Fibroblast of lung (primary cell): ENCODE measurements around the gene TTLL11. TPM values are rescaled to one million over a fixed set of nuclear protein-coding genes. Genes with fewer than 3 reads are reported as not detected.

Experiments
- DNase-seq, 2 donors: peaks; one replicate each; pipeline versions ENCODE4 v3.0.0 to v3.0.0-alpha.2; 2010; ENCODE audit warnings: low read depth in 2 of 2
- H2AFZ ChIP-seq: 2 replicates; pipeline ENCODE4 v1.5.1; 2012; ENCODE audit warnings: low read length, control low read depth, inconsistent platforms
- H3K27ac ChIP-seq: 2 replicates; pipeline ENCODE4 v1.5.1; 2011; ENCODE audit warnings: low read length, control low read depth; ENCODE audit not compliant: insufficient read depth
- H3K27me3 ChIP-seq: 2 replicates; pipeline ENCODE4 v1.5.1; 2011; ENCODE audit warnings: mild to moderate bottlenecking, low read length; ENCODE audit not compliant: control insufficient read depth, insufficient read depth
- H3K36me3 ChIP-seq: 2 replicates; pipeline ENCODE4 v1.5.1; 2011; ENCODE audit warnings: low read length; ENCODE audit not compliant: control insufficient read depth, insufficient read depth
- H3K4me1 ChIP-seq: 2 replicates; pipeline ENCODE4 v1.5.1; 2011; ENCODE audit warnings: low read length; ENCODE audit not compliant: control insufficient read depth, insufficient read depth; ENCODE audit errors: extremely low read depth
- H3K4me2 ChIP-seq: 2 replicates; pipeline ENCODE4 v1.5.1; 2011; ENCODE audit warnings: low read length, control low read depth; ENCODE audit not compliant: insufficient read depth; ENCODE audit errors: extremely low read depth
- H3K4me3 ChIP-seq, 4 experiments: fragments of 200-600 bp in 1 of 4; sonication (generic) in 1 of 4; replicated peaks in 1 of 4; 2 replicates each; pipeline ENCODE4 v1.5.1; 2011 to 2016; ENCODE audit warnings: low read length in 4 of 4, low read depth in 3 of 4, mild to moderate bottlenecking in 3 of 4, control low read depth in 2 of 4, inconsistent platforms in 1 of 4, mixed read lengths in 1 of 4; ENCODE audit not compliant: insufficient read depth in 1 of 4; ENCODE audit errors: control extremely low read depth in 1 of 4
- H3K79me2 ChIP-seq: 2 replicates; pipeline ENCODE4 v1.5.1; 2012; ENCODE audit warnings: mild to moderate bottlenecking, low read length, inconsistent platforms; ENCODE audit not compliant: control insufficient read depth, insufficient read depth
- H3K9ac ChIP-seq: 2 replicates; pipeline ENCODE4 v1.5.1; 2011; ENCODE audit warnings: mild to moderate bottlenecking, low read length, control low read depth; ENCODE audit not compliant: insufficient read depth
- H3K9me3 ChIP-seq: 2 replicates; pipeline ENCODE4 v1.5.1; 2012; ENCODE audit warnings: low read depth, low read length; ENCODE audit not compliant: control insufficient read depth, insufficient read depth
- H4K20me1 ChIP-seq: 2 replicates; pipeline ENCODE4 v1.5.1; 2011; ENCODE audit warnings: low read length; ENCODE audit not compliant: control insufficient read depth, insufficient read depth; ENCODE audit errors: extremely low read depth
- EZH2 ChIP-seq: IDR thresholded peaks from 2 replicates; pipeline ENCODE4 v1.5.1; 2012; ENCODE audit warnings: low read length, control low read depth, mild to moderate bottlenecking; ENCODE audit errors: missing control alignments
- polyA plus RNA-seq, 2 donors: library from polyadenylated mRNA; depleted of rRNA in 1 of 2; stranded (reverse) in 1 of 2; unstranded in 1 of 2; fragments of >200 nt; gene quantifications; 2 replicates each; pipeline ENCODE4 v1.2.1, GENCODE V29; 2011 to 2012; ENCODE audit warnings: missing spikeins in 1 of 2
- total RNA-seq: library from RNA; depleted of rRNA; stranded (reverse); fragments of >200 nt; gene quantifications from 2 replicates; pipeline ENCODE4 v1.2.1, GENCODE V29; 2014
- TF ChIP-seq, protein P1 (sequence below), 2 donors: IDR thresholded peaks in 1 of 2; conservative IDR thresholded peaks in 1 of 2; 1 replicate in 1 of 2; 2 replicates in 1 of 2; pipeline ENCODE4 v1.5.1; 2011 to 2012; ENCODE audit warnings: low read length in 2 of 2, control low read depth in 1 of 2, inconsistent platforms in 1 of 2, low read depth in 1 of 2, mild to moderate bottlenecking in 1 of 2

TTLL11 gene
- total and polyA plus RNA-seq, 2 donors (not counting 1 experiment from before 2014, with no cell fraction given): 3.9 to 4.8 TPM

DNA sequence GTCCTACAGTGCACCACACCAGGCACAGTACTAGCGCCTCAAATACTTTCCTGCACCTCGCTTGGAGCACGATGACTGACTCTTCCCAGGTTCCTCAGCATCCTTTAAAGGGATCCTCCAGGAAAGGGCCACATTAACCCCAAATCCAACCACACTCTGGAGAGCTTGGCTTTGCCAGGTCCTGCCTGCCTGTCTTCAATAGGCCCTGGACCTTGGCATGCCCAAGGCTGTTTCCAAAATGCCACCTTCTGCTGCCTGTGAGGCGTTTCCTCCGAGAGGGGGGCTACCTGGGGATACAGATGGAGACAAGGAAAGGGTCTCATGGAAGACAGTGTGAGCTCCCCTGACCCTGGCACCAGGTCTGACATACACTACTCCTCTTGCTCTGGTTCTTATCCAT lies 271.8 kb downstream of the TTLL11 start:
- no peaks in the 10 kb centered on the region for H3K9me3 ChIP-seq
- H3K9ac ChIP-seq: no peak overlapping the region
- no peak overlapping the region for H3K4me3 ChIP-seq
- peaks cover 2% of the 10 kb centered on the region for H3K4me1 ChIP-seq
- H3K4me2 ChIP-seq: no peak overlapping the region
- no peak for TF ChIP-seq EZH2
- TF ChIP-seq, protein P1, sequence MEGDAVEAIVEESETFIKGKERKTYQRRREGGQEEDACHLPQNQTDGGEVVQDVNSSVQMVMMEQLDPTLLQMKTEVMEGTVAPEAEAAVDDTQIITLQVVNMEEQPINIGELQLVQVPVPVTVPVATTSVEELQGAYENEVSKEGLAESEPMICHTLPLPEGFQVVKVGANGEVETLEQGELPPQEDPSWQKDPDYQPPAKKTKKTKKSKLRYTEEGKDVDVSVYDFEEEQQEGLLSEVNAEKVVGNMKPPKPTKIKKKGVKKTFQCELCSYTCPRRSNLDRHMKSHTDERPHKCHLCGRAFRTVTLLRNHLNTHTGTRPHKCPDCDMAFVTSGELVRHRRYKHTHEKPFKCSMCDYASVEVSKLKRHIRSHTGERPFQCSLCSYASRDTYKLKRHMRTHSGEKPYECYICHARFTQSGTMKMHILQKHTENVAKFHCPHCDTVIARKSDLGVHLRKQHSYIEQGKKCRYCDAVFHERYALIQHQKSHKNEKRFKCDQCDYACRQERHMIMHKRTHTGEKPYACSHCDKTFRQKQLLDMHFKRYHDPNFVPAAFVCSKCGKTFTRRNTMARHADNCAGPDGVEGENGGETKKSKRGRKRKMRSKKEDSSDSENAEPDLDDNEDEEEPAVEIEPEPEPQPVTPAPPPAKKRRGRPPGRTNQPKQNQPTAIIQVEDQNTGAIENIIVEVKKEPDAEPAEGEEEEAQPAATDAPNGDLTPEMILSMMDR (conservative IDR thresholded peaks at IDR 0.05 in 1 of 2, IDR thresholded peaks at IDR 0.05 in 1 of 2; ENCODE audit: low read depth in 1 of 2, low read length in 2 of 2): no peak
- H3K36me3 ChIP-seq: no peaks in the 10 kb centered on the region
- DNase-seq: no peak
- no peaks in the 10 kb centered on the region for H3K79me2 ChIP-seq
- H3K27ac ChIP-seq: no peak overlapping the region
- no peak overlapping the region for H2AFZ ChIP-seq
- no peaks in the 10 kb centered on the region for H3K27me3 ChIP-seq
- H4K20me1 ChIP-seq: no peaks in the 10 kb centered on the region

DNA sequence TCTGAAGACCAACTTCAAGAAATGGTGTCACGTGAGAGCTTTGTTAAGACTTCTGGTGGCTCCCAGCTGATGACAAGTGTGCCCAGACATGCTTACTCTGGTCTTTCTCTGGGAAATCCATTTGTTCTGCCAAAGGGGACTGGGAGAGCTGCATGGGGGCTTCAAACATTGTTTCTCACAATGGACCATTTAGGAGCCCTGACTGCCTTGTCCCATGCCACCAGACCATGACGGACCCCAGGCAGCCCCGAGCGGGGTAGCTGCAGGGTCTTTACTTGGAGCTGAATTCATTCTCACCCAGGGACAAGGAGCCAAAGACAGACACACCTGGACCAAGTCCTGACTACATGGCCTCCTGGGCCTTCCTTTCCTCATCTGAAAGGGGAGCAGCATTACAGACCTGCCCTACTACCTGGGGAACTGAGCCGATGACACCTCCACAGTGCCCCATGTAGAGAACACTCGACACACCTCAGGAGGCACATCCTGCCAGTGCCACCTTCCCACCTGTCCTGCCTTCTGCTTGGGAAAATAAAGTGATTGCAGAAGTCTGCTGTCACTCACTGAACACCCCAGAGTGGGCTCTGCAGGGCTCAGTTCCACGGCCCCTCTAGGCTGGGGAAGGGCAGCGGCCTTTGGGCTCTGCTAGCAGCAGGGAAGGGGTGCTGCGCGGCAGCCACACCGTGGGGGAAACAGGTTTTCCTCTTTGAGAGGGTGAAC lies 272.7 kb downstream of the TTLL11 start:
- no peak for TF ChIP-seq EZH2
- TF ChIP-seq, protein P1 (conservative IDR thresholded peaks at IDR 0.05 in 1 of 2, IDR thresholded peaks at IDR 0.05 in 1 of 2; ENCODE audit: low read depth in 1 of 2, low read length in 2 of 2): no peak
- Histone ChIP-seq H3K9me3 (no peaks in the 10 kb centered on the region), H3K36me3 (no peaks in the 10 kb centered on the region), H2AFZ (no peak overlapping the region), H3K27ac (no peak overlapping the region), H3K4me3 (no peak overlapping the region), H3K27me3 (no peaks in the 10 kb centered on the region), H4K20me1 (no peaks in the 10 kb centered on the region), H3K79me2 (no peaks in the 10 kb centered on the region), H3K4me2 (no peak overlapping the region), H3K9ac (no peak overlapping the region), H3K4me1 (peaks cover 2% of the 10 kb centered on the region)
- DNase-seq: no peak

DNA sequence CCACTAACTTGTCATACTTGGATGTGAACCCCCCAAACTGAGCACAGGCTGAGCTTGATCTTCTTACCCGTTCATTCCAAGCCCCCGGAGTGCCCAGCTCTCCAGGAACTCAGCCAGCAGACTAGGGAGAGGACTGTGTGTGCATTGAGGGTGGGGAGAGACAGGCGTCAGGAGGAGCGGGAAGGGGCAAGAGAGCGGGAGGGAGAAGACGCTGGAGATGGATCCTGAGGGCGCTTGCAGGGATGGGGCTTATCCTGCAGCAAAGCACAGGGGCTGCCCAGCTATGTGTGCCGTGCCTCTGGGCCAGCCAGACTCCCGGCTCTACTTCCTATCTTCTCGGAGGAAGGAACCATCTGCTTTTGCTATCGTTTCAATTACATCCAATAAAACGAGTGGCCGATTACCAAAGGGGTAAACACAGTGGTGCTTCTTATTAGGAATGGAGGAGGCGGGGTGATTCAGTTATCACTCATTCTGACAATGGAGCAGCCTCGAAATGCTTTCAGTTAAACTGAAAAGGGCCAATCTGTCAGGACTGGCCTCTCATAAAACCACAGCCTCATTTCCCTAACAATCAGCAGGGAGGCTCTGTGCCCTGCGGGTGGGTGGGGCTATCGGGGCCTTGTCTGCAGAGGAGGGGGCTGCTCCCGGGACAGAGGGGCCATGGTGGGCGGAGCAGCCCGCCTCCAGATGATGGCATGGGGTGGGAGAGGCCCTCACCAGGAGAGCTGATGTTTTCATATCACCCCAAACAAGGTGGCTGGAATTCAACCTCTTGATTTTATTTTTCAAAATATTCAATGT lies 273.5 kb downstream of the TTLL11 start:
- Histone ChIP-seq H3K4me1 (peaks cover 2% of the 10 kb centered on the region), H3K36me3 (no peaks in the 10 kb centered on the region), H4K20me1 (no peaks in the 10 kb centered on the region), H3K27me3 (no peaks in the 10 kb centered on the region), H3K79me2 (no peaks in the 10 kb centered on the region), H3K9me3 (no peaks in the 10 kb centered on the region), H3K9ac (no peak overlapping the region), H3K27ac (no peak overlapping the region), H3K4me3 (peak overlapping the region in 2 of 4 experiments; percentile 24 to 30), H2AFZ (peak overlapping the region; percentile 26), H3K4me2 (no peak overlapping the region)
- TF ChIP-seq, protein P1 (conservative IDR thresholded peaks at IDR 0.05 in 1 of 2, IDR thresholded peaks at IDR 0.05 in 1 of 2; ENCODE audit: low read depth in 1 of 2, low read length in 2 of 2): no peak
- TF ChIP-seq EZH2: no peak
- DNase-seq: peak; percentile 31 to 53
